K562 (cell line): Measurements from ENCODE around the gene DYSF. TPM values are rescaled to one million over a fixed set of nuclear protein-coding genes. Genes with fewer than 3 reads are reported as not detected.

Experiments
- ATAC-seq: fragments of 200-7000 bp; cut with Tn5 transposase; 3 replicates; pipeline ENCODE4 v1.9.1; 2020; ENCODE audit warnings: moderate library complexity
- BruUV-seq: library from RNA; stranded (reverse); fragments of 400-500 nt; replicated peaks from 2 replicates; lab custom pipeline; 2021; lab: Mats Ljungman, UMichigan
- CTCF ChIA-PET: fragments of 300-600 bp; formaldehyde crosslinking; extraction: SDS; loops from one replicate; lab custom pipeline; 2021; ENCODE audit warnings: low intra/inter-chr PET ratio; lab: Yijun Ruan, JAX
- POLR2A ChIA-PET: fragments of 300-600, 350-650 bp; sonication (Branson Sonifier 250); formaldehyde crosslinking; extraction: SDS; loops from one replicate; lab custom pipeline; 2021; ENCODE audit warnings: antibody characterized with exemption, inconsistent platforms; lab: Yijun Ruan, JAX
- DNase-seq, 4 experiments: peaks; one replicate each; pipeline versions ENCODE4 v3.0.0 to v3.0.0-alpha.2; 2011 to 2018; ENCODE audit warnings: low spot score in 3 of 4, mixed read lengths in 3 of 4; ENCODE audit errors: extremely low read depth in 1 of 4
- FAIRE-seq: peaks from 2 replicates; lab custom pipeline; 2011; peaks lifted over from hg19 to GRCh38; lab: Jason Lieb, UNC
- H2AFZ ChIP-seq: 2 replicates; pipeline ENCODE4 v1.6.0; 2011; ENCODE audit warnings: low read depth, low read length, control low read depth, inconsistent platforms
- H3K27ac ChIP-seq: fragments of 200-600 bp; 3 replicates; pipeline ENCODE4 v1.8.0; 2011; ENCODE audit warnings: low read depth, mild to moderate bottlenecking, control low read depth, inconsistent platforms, low read length, moderate library complexity, mixed read lengths; ENCODE audit errors: extremely low read depth
- H3K27me3 ChIP-seq, 2 experiments: fragments of 300-600 bp in 1 of 2; 2 replicates in 1 of 2; 3 replicates in 1 of 2; pipeline versions ENCODE4 v1.6.0 to v1.8.0; 2011; ENCODE audit warnings: inconsistent platforms in 2 of 2, low read length in 2 of 2, mild to moderate bottlenecking in 1 of 2, mixed read lengths in 1 of 2, moderate library complexity in 1 of 2; ENCODE audit not compliant: control insufficient read depth in 2 of 2, insufficient read depth in 2 of 2
- H3K36me3 ChIP-seq: fragments of 300-600 bp; 3 replicates; pipeline ENCODE4 v1.8.0; 2011; ENCODE audit warnings: mild to moderate bottlenecking, low read length, inconsistent platforms; ENCODE audit not compliant: control insufficient read depth, insufficient read depth
- H3K4me1 ChIP-seq, 2 experiments: fragments of 200-600 bp in 1 of 2; replicated peaks in 1 of 2; 2 replicates in 1 of 2; 3 replicates in 1 of 2; pipeline versions ENCODE4 v1.5.1 to v1.8.0; 2011; ENCODE audit warnings: inconsistent platforms in 2 of 2, low read length in 2 of 2, mild to moderate bottlenecking in 1 of 2, mixed read lengths in 1 of 2, moderate library complexity in 1 of 2; ENCODE audit not compliant: control insufficient read depth in 2 of 2, insufficient read depth in 2 of 2
- H3K4me2 ChIP-seq: 2 replicates; pipeline ENCODE4 v1.6.1; 2011; ENCODE audit warnings: low read length, control low read depth, inconsistent platforms, mixed read lengths; ENCODE audit not compliant: insufficient read depth
- H3K4me3 ChIP-seq: fragments of 200-600 bp; sonication (generic), shearing (Covaris generic); 2 replicates; pipeline ENCODE4 v1.5.1; 2016; ENCODE audit warnings: control low read depth, inconsistent platforms
- H3K79me2 ChIP-seq: fragments of 200-600 bp; 3 replicates; pipeline ENCODE4 v1.8.0; 2011; ENCODE audit warnings: low read length, inconsistent platforms; ENCODE audit not compliant: control insufficient read depth, insufficient read depth
- H3K9ac ChIP-seq, 2 experiments: 2 replicates each; pipeline versions ENCODE4 v1.6.0 to v1.6.1; 2011; ENCODE audit warnings: low read depth in 2 of 2, low read length in 2 of 2, control low read depth in 1 of 2, inconsistent platforms in 1 of 2, mild to moderate bottlenecking in 1 of 2, mixed read lengths in 1 of 2; ENCODE audit not compliant: insufficient read depth in 1 of 2
- H3K9me1 ChIP-seq: one replicate; pipeline ENCODE4 v1.6.0; 2011; ENCODE audit warnings: inconsistent platforms, mild to moderate bottlenecking, low read length, moderate library complexity; ENCODE audit not compliant: control insufficient read depth, insufficient read depth
- H3K9me3 ChIP-seq: replicated peaks from 2 replicates; pipeline ENCODE4 v1.5.1; 2011; ENCODE audit warnings: low read depth, low read length, inconsistent platforms; ENCODE audit not compliant: control insufficient read depth, insufficient read depth
- H4K20me1 ChIP-seq: replicated peaks from 2 replicates; pipeline ENCODE4 v1.6.1; 2011; ENCODE audit warnings: low read length, inconsistent platforms, mixed read lengths; ENCODE audit not compliant: control insufficient read depth, insufficient read depth
- ATF2 ChIP-seq: sonication (generic); formaldehyde crosslinking; IDR thresholded peaks from 2 replicates; pipeline ENCODE4 v1.8.1; 2022; ENCODE audit warnings: missing genetic modification reagents
- EGR1 ChIP-seq: fragments of 450-650 bp; conservative IDR thresholded peaks from 2 replicates; pipeline ENCODE4 v1.6.1; 2017; ENCODE audit warnings: mild to moderate bottlenecking
- FOXK2 ChIP-seq, 2 experiments: fragments of 450-650 bp; IDR thresholded peaks in 1 of 2; conservative IDR thresholded peaks in 1 of 2; 2 replicates each; pipeline ENCODE4 v1.6.1; 2016; ENCODE audit warnings: low read depth in 2 of 2, mild to moderate bottlenecking in 1 of 2
- GABPA ChIP-seq: fragments of 200-800 bp; sonication (Bioruptor generic); conservative IDR thresholded peaks from 2 replicates; pipeline ENCODE4 v1.6.1; 2016; ENCODE audit warnings: low read depth, missing genetic modification characterization, missing compliant biosample characterization
- GMEB1 ChIP-seq: fragments of 250-450 bp; sonication (Bioruptor Pico); IDR thresholded peaks from 2 replicates; pipeline ENCODE4 v1.4.0; 2020; ENCODE audit warnings: mild to moderate bottlenecking
- L3MBTL2 ChIP-seq: fragments of 450-650 bp; IDR thresholded peaks from 2 replicates; pipeline ENCODE4 v1.6.1; 2016; ENCODE audit warnings: mild to moderate bottlenecking, moderate library complexity
- NONO ChIP-seq, 2 experiments: fragments of 200-400 bp in 1 of 2; fragments of 450-650 bp in 1 of 2; formaldehyde crosslinking in 1 of 2; IDR thresholded peaks; 2 replicates each; pipeline ENCODE4 v1.6.1; 2017; ENCODE audit warnings: low read depth in 2 of 2, mild to moderate bottlenecking in 2 of 2, moderate library complexity in 2 of 2, low read length in 1 of 2
- PTTG1 ChIP-seq: fragments of 450-650 bp; IDR thresholded peaks from 2 replicates; pipeline ENCODE4 v1.6.1; 2016; ENCODE audit warnings: low read depth, mild to moderate bottlenecking, missing genetic modification characterization, missing compliant biosample characterization
- SNRNP70 ChIP-seq: fragments of 200-400 bp; formaldehyde crosslinking; optimal IDR thresholded peaks from 2 replicates; pipeline ENCODE3; 2017; ENCODE audit warnings: low read depth, low read length
- SREBF1 ChIP-seq: fragments of 150-350 bp; IDR thresholded peaks from 2 replicates; pipeline ENCODE4 v1.6.1; 2014; ENCODE audit warnings: antibody characterized with exemption, low read depth, low read length, borderline replicate concordance
- ZBED1 ChIP-seq: IDR thresholded peaks from 2 replicates; pipeline ENCODE4 v1.6.1; 2014
- ZBTB33 ChIP-seq: sonication (generic); formaldehyde crosslinking; IDR thresholded peaks from 2 replicates; pipeline ENCODE4 v1.8.1; 2023; ENCODE audit warnings: mild to moderate bottlenecking, missing genetic modification reagents
- ZNF217 ChIP-seq: sonication (generic); formaldehyde crosslinking; IDR thresholded peaks from 2 replicates; pipeline ENCODE4 v1.8.0; 2022; ENCODE audit warnings: mild to moderate bottlenecking, missing genetic modification reagents
- ZNF75A ChIP-seq: fragments of 450-650 bp; formaldehyde crosslinking; IDR thresholded peaks from 2 replicates; pipeline ENCODE4 v1.4.0; 2020; ENCODE audit warnings: mild to moderate bottlenecking
- WGBS: fragments of 100-300 bp; shearing (Covaris generic); methylation state at CpG from one replicate; pipeline ENCODE4 v1.1.6; 2016; ENCODE audit warnings: low coverage, mixed read lengths; ENCODE audit not compliant: insufficient coverage; ENCODE audit errors: missing lambda C conversion rate; 5-methylcytosine and 5-hydroxymethylcytosine counted together
- in situ Hi-C: fragments of 300-500 bp; cut with MboI; formaldehyde crosslinking; loops from 4 replicates; pipeline ENCODE4 v1.15.0; 2018; ENCODE audit warnings: inconsistent platforms, mixed read lengths
- intact Hi-C: fragments of 100-400 bp; cut with micrococcal nuclease; formaldehyde crosslinking; loops from 2 replicates; pipeline ENCODE4 v1.14.2; 2022
- polyA plus RNA-seq, 8 experiments: library from polyadenylated mRNA; depleted of rRNA in 4 of 8; stranded (reverse) in 5 of 8; unstranded in 3 of 8; fragments of >200 nt; fragmentation: Nextera tagmentation in 2 of 8; fragmentation: Illumina TruSeq in 1 of 8; extraction: Ambion mirVana in 2 of 8; extraction: Trizol in 1 of 8; gene quantifications; 2 replicates each; pipeline versions ENCODE4 v1.2.1 to v1.2.3, GENCODE V29; 2011 to 2014; ENCODE audit warnings: inconsistent platforms in 1 of 8, missing spikeins in 1 of 8
- total RNA-seq, 7 experiments: library from RNA; depleted of rRNA in 6 of 7; stranded (reverse); fragments of >200 nt in 6 of 7; fragmentation: Illumina TruSeq in 2 of 7; extraction: Trizol in 2 of 7; gene quantifications; 2 replicates each; pipeline versions ENCODE4 v1.2.1 to v1.2.3, GENCODE V29; 2011 to 2021; ENCODE audit warnings: low replicate concordance in 1 of 7

The DYSF gene
- total and polyA plus RNA-seq, 9 of the 15 experiments (the other 6 are each of a cell fraction or from before 2014, with no cell fraction given): 0.01 to 0.80 (median 0.29) TPM

GRCh38 chr2:71680925-71681324, 227.6 kb downstream of the DYSF start:
- Histone ChIP-seq H3K4me1 (no peaks in the 10 kb centered on the region), H3K4me2 (no peak overlapping the region), H3K9ac (no peak overlapping the region), H3K27ac (no peak overlapping the region), H3K9me3 (no peaks in the 10 kb centered on the region), H3K36me3 (no peaks in the 10 kb centered on the region), H4K20me1 (peaks cover 4% of the 10 kb centered on the region; the same call in 1 of the 2 replicates), H3K4me3 (no peak overlapping the region), H3K27me3 (peaks cover 0 to 38% of the 10 kb centered on the region in 2 experiments; a peak in 3 of 5 replicates), H2AFZ (no peak overlapping the region), H3K79me2 (no peaks in the 10 kb centered on the region), H3K9me1 (no peaks in the 10 kb centered on the region)
- no TSS peak for BruUV-seq
- in situ Hi-C loops: no loop called here
- FAIRE-seq (no peak), DNase-seq (no peak), ATAC-seq (no peak)
- ChIA-PET CTCF (no interaction called here), POLR2A (no interaction called here)
- 3% methylated on average over 6 of the region's 6 CpGs for WGBS
- TF ChIP-seq SNRNP70 (no peak), PTTG1 (tag) (no peak), GABPA (tag) (no peak), L3MBTL2 (no peak), GMEB1 (no peak), NONO (IDR thresholded peaks at IDR 0.05; ENCODE audit: low read depth in 2 of 2, low read length in 1 of 2) (no peak), ATF2 (no peak), EGR1 (no peak), ZBTB33 (CRISPR knock-in tag) (no peak), ZBED1 (no peak), SREBF1 (no peak), ZNF75A (no peak), FOXK2 (conservative IDR thresholded peaks at IDR 0.05 in 1 of 2, IDR thresholded peaks at IDR 0.05 in 1 of 2; ENCODE audit: low read depth in 2 of 2) (no peak), ZNF217 (no peak)
- intact Hi-C loops: no loop called here
